ENCODE measurements around the gene PTCRA. TPM values are rescaled to one million over a fixed set of nuclear protein-coding genes. Genes with fewer than 3 reads are reported as not detected.
"Not testable (repeated sequence)": the region's sequence is repeated elsewhere in the genome, so short reads cannot be mapped to it uniquely, and the experiment has no call there.

Gene PTCRA
- total and polyA plus RNA-seq, 10 donors = 1.1 to 15.5 (median 4.6) TPM

DNA sequence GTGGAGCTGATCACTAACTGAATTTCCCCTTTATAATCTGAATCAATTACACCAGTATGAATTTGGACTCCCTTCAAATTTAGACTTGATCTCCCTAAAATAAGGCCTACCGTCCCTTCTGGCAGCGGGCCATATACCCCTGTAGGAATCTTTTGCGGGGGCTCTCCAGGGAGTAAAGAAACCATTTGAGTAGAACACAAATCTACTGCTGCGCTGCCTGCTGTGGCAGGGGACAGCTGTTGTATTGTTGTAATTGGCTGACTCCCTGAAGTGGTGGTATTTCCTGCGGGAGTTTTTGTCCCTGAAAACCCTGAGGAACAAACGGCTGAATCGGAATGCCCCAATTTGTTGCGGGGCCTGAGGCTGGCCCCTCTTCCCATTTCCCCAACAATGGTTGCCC is 16.0 kb upstream of the PTCRA start:
- TF ChIP-seq, protein P1, sequence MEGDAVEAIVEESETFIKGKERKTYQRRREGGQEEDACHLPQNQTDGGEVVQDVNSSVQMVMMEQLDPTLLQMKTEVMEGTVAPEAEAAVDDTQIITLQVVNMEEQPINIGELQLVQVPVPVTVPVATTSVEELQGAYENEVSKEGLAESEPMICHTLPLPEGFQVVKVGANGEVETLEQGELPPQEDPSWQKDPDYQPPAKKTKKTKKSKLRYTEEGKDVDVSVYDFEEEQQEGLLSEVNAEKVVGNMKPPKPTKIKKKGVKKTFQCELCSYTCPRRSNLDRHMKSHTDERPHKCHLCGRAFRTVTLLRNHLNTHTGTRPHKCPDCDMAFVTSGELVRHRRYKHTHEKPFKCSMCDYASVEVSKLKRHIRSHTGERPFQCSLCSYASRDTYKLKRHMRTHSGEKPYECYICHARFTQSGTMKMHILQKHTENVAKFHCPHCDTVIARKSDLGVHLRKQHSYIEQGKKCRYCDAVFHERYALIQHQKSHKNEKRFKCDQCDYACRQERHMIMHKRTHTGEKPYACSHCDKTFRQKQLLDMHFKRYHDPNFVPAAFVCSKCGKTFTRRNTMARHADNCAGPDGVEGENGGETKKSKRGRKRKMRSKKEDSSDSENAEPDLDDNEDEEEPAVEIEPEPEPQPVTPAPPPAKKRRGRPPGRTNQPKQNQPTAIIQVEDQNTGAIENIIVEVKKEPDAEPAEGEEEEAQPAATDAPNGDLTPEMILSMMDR (IDR thresholded peaks at IDR 0.05 in 8 of 11, conservative IDR thresholded peaks at IDR 0.05 in 3 of 11) = peak in 1 of 11 experiments; percentile 6
- no peak for TF ChIP-seq POLR2A (IDR thresholded peaks at IDR 0.05)
- Histone ChIP-seq H3K27ac (peak overlapping the region in 4 of 8 donors; percentile 4 to 37 (median 22)), H3K4me3 (no peak overlapping the region), H3K27me3 (replicated peaks in 1 of 7) (no peaks in the 10 kb centered on the region), H3K36me3 (no peaks in the 10 kb centered on the region), H3K4me1 (peaks cover 5 to 42% (median 23%) of the 10 kb centered on the region in 6 donors), H3K9me3 (no peaks in the 10 kb centered on the region)
- WGBS, 5 donors = 52 to 83% (median 65%) methylated on average over 8 of the region's 8 CpGs
- DNase-seq = no peak
- intact Hi-C loops (cut with DNase I; ENCODE audit: low total_unique reads) = loop anchor here (5.0 kb wide), 2 partner anchors 238 to 242 kb away; no protein-coding TSS in a partner anchor

DNA sequence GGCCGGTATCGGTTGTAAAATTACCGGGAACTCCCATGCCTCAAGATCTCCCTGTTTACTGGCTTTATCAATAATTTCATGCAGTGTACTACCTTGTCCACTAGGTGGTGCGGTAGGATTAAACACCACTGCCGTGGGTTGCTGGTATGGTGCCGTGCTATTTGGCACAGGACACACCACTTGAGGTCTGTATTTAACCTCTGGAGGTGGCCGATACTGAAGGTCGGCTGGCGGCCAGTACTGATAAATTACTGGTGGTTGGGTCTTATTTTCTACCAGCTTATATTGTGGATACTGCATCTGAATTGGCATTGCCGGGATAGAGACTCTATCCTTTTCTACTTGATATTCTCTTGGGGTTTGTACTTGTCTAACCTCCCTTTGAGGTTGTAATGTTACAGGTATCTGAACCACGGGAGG is 14.3 kb upstream of the PTCRA start:
- H3K9me3 ChIP-seq = no peaks in the 10 kb centered on the region
- peak overlapping the region in 1 of 8 donors; percentile 5 for H3K27ac ChIP-seq
- H3K4me3 ChIP-seq = no peak overlapping the region
- WGBS, 5 donors = 3 to 9% (median 6%) methylated on average over 11 of the region's 11 CpGs
- H3K36me3 ChIP-seq = no peaks in the 10 kb centered on the region
- peaks cover 5 to 42% (median 23%) of the 10 kb centered on the region in 6 donors for H3K4me1 ChIP-seq
- TF ChIP-seq POLR2AphosphoS5 (IDR thresholded peaks at IDR 0.05) = peak in 1 of 3 donors; percentile 77
- TF ChIP-seq, protein P1 (IDR thresholded peaks at IDR 0.05 in 8 of 11, conservative IDR thresholded peaks at IDR 0.05 in 3 of 11) = peak; percentile 70 to 93 (median 89)
- no peak for TF ChIP-seq POLR2A (IDR thresholded peaks at IDR 0.05)
- peak; percentile 87 for DNase-seq
- no peaks in the 10 kb centered on the region for H3K27me3 ChIP-seq (replicated peaks in 1 of 7)
- intact Hi-C loops (cut with DNase I; ENCODE audit: low total_unique reads) = loop anchor here (5.0 kb wide), 1 partner anchor 241 kb away; no protein-coding TSS in a partner anchor

DNA sequence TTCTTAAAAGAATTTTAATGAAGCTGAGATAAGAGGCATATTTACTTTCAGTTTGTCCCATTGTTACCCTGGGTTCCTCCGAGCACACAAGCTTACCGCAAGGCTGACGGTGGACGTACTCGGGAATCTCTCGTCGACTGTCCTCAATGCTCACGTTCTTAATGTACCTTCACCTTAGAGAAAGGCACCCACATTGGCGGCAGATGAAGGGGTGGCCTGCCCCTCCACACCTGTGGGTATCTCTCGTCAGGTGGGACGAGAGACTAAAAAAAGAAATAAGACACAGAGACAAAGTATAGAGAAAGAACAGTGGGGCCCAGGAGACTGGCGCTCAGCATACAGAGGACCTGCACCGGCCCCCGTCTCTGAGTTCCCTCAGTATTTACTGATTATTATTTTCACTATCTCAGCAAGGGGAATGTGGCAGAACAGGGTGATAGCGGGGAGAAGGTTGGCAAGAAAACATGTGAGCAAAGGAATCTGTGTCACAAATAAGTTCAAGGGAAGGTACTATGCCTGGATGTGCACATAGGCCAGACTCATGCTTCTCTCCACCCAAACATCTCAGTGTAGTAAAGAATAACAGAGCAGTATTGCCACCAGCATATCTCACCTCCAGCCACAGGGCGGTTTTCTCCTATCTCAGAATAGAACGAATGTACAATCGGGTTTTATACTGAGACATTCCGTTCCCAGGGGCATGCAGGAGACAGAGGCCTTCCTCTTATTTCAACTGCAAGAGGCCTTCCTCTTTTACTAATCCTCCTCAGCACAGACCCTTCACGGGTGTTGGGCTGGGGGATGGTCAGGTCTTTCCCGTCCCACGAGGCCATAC is 13.2 kb upstream of the PTCRA start:
- DNase-seq; H3K27ac ChIP-seq; H3K27me3 ChIP-seq (replicated peaks in 1 of 7); H3K9me3 ChIP-seq; H3K36me3 ChIP-seq; H3K4me3 ChIP-seq: not testable (repeated sequence)
- WGBS, 5 donors = 72 to 75% (median 74%) methylated on average over 22 of the region's 22 CpGs
- intact Hi-C loops (cut with DNase I; ENCODE audit: low total_unique reads) = loop anchor here (5.0 kb wide), 1 partner anchor 240 kb away; no protein-coding TSS in a partner anchor
- H3K4me1 ChIP-seq = peaks cover 5 to 42% (median 23%) of the 10 kb centered on the region in 6 donors

DNA sequence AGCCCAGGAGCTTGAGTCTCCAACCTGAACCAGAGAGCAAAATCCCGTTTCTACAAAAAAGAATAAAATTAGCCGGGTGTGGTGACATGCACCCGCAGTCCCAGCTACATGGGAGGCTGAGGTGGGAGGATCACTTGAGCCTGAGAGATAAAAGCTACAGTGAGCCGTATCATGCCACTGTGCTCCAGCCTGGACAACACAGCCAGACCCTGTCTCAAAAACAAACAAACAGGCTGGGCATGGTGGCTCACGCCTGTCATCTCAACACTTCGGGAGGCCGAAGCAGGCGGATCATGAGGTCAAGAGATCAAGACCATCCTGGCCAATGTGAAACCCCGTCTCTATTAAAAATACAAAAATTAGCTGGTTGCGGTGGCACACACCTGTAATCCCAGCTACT is 11.4 kb upstream of the PTCRA start:
- Histone ChIP-seq H3K36me3 (no peaks in the 10 kb centered on the region), H3K4me1 (peaks cover 5 to 30% (median 15%) of the 10 kb centered on the region in 6 donors), H3K9me3 (no peaks in the 10 kb centered on the region), H3K27ac (no peak overlapping the region), H3K4me3 (no peak overlapping the region), H3K27me3 (replicated peaks in 1 of 7) (no peaks in the 10 kb centered on the region)
- intact Hi-C loops (cut with DNase I; ENCODE audit: low total_unique reads) = loop anchor here (5.0 kb wide), 1 partner anchor 238 kb away; no protein-coding TSS in a partner anchor
- no peak for DNase-seq
- WGBS, 5 donors = 86 to 95% (median 95%) methylated on average over 10 of the region's 10 CpGs
- TF ChIP-seq, protein P1 (IDR thresholded peaks at IDR 0.05 in 8 of 11, conservative IDR thresholded peaks at IDR 0.05 in 3 of 11) = no peak
- TF ChIP-seq POLR2AphosphoS5 (IDR thresholded peaks at IDR 0.05) = no peak
- TF ChIP-seq POLR2A (IDR thresholded peaks at IDR 0.05) = no peak
